GM20000 (cell line): ENCODE measurements around the gene HOXA3.

Source experiments
- DNase-seq: peaks from one replicate; pipeline ENCODE4 v3.0.0; 2012; ENCODE audit warnings: low spot score
- TF ChIP-seq, protein P1 (sequence below): IDR thresholded peaks from 2 replicates; pipeline ENCODE4 v1.5.1; 2012; ENCODE audit warnings: mild to moderate bottlenecking, control low read depth; ENCODE audit errors: extremely low read depth, missing control alignments

The HOXA3 gene

DNA sequence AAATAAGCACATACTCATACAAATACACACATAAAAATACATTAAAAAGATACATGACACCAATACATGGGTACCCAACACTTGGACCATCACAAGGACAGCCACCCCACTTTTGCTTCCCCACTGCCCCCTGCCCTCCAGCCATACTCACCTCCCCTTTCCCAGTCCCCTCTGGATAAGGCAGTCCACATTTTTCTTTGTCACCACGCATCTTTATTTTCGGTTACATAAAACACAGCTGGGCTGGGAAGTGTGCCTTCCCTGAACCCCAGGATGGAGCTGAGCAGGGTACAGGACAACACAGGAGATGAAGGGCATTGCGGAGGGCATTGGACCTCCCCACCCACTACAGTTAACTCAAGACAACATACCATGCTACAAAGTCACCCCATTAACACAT lies 1.1 kb upstream of the HOXA3 start:
- no peak for DNase-seq
- TF ChIP-seq, protein P1, sequence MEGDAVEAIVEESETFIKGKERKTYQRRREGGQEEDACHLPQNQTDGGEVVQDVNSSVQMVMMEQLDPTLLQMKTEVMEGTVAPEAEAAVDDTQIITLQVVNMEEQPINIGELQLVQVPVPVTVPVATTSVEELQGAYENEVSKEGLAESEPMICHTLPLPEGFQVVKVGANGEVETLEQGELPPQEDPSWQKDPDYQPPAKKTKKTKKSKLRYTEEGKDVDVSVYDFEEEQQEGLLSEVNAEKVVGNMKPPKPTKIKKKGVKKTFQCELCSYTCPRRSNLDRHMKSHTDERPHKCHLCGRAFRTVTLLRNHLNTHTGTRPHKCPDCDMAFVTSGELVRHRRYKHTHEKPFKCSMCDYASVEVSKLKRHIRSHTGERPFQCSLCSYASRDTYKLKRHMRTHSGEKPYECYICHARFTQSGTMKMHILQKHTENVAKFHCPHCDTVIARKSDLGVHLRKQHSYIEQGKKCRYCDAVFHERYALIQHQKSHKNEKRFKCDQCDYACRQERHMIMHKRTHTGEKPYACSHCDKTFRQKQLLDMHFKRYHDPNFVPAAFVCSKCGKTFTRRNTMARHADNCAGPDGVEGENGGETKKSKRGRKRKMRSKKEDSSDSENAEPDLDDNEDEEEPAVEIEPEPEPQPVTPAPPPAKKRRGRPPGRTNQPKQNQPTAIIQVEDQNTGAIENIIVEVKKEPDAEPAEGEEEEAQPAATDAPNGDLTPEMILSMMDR = no peak

GRCh38 chr7:27152816-27153442 lies 546 bp upstream of the HOXA3 start:
- DNase-seq = no peak
- TF ChIP-seq, protein P1 = no peak

GRCh38 chr7:27151341-27151930 lies 947 bp downstream of the HOXA3 start:
- TF ChIP-seq, protein P1 = no peak
- DNase-seq = no peak

- TF ChIP-seq, protein P1 = peak; percentile 97
Observed at GRCh38 chr7:27150568-27151340, 1.6 kb downstream of the HOXA3 start.

GRCh38 chr7:27149842-27150567 lies 2.4 kb downstream of the HOXA3 start:
- TF ChIP-seq, protein P1 = no peak
- no peak for DNase-seq

More at GRCh38 chr7:27150568-27151340, 1.6 kb downstream of the HOXA3 start:
- DNase-seq = peak; percentile 92

GRCh38 chr7:27148756-27149641 lies 3.4 kb downstream of the HOXA3 start:
- DNase-seq = no peak
- TF ChIP-seq, protein P1 = no peak
